NCI-H82 treated with DMSO at 0.1 percent for 48 hours (cell line): ENCODE data around the gene SEPTIN3.
A peak's percentile ranks its signal among the peaks of the same experiment; 100 is the strongest.

Experiments
- DNase-seq: peaks from one replicate; lab custom pipeline; 2025; ENCODE audit not compliant: unreplicated experiment; lab: John Stamatoyannopoulos, UW

The SEPTIN3 gene

GRCh38 chr22:41975299-41976069 is 6.2 kb downstream of the SEPTIN3 start:
- DNase-seq = no peak

GRCh38 chr22:41976070-41976901 is 7.0 kb downstream of the SEPTIN3 start:
- no peak for DNase-seq

GRCh38 chr22:41976961-41977566 is 7.8 kb downstream of the SEPTIN3 start:
- DNase-seq = no peak

GRCh38 chr22:41978732-41979131 is 9.5 kb downstream of the SEPTIN3 start:
- DNase-seq = no peak

GRCh38 chr22:41979423-41980250 is 10.4 kb downstream of the SEPTIN3 start:
- no peak for DNase-seq

- DNase-seq = no peak
Observed at GRCh38 chr22:41982865-41983264, 13.6 kb downstream of the SEPTIN3 start.

- DNase-seq = no peak
Observed at GRCh38 chr22:41983513-41984405, 14.5 kb downstream of the SEPTIN3 start.

GRCh38 chr22:41987276-41987675 is 18.0 kb downstream of the SEPTIN3 start:
- no peak for DNase-seq

GRCh38 chr22:41989246-41989645 is 20.0 kb downstream of the SEPTIN3 start:
- DNase-seq = no peak

GRCh38 chr22:41991111-41991510 is 21.9 kb downstream of the SEPTIN3 start:
- DNase-seq = no peak

- no peak for DNase-seq
Observed at GRCh38 chr22:41992496-41992895, 23.3 kb downstream of the SEPTIN3 start.

- no peak for DNase-seq
Observed at GRCh38 chr22:41995211-41995610, 26.0 kb downstream of the SEPTIN3 start.

GRCh38 chr22:41996826-41997225 is 27.6 kb downstream of the SEPTIN3 start:
- DNase-seq = no peak

GRCh38 chr22:41998361-41999261 is 29.4 kb downstream of the SEPTIN3 start, which contains the start of gene WBP2NL:
Gene WBP2NL (plus strand): TSS chr22:41998788. CDS start chr22:41998819, 31 bp downstream.
- no peak for DNase-seq

- no peak for DNase-seq
Observed at GRCh38 chr22:42000466-42000865, 31.2 kb downstream of the SEPTIN3 start.

- peak; percentile 18 for DNase-seq
Observed at GRCh38 chr22:42001121-42001520, 31.9 kb downstream of the SEPTIN3 start.

GRCh38 chr22:42001706-42002105 is 32.5 kb downstream of the SEPTIN3 start:
- DNase-seq = no peak

- no peak for DNase-seq
Observed at GRCh38 chr22:42007922-42008321, 38.7 kb downstream of the SEPTIN3 start.

GRCh38 chr22:42010778-42011177 is 41.5 kb downstream of the SEPTIN3 start:
- no peak for DNase-seq
